ENCODE measurements around the gene MYCN. TPM values are rescaled to one million over a fixed set of nuclear protein-coding genes. Genes with fewer than 3 reads are reported as not detected.
"Not testable (repeated sequence)": the region's sequence is repeated elsewhere in the genome, so short reads cannot be mapped to it uniquely, and the experiment has no call there.

The MYCN gene
- total RNA-seq, 6 donors from 2014 or later, result 0.20 to 0.67 (median 0.52) TPM; not detected in 3

DNA sequence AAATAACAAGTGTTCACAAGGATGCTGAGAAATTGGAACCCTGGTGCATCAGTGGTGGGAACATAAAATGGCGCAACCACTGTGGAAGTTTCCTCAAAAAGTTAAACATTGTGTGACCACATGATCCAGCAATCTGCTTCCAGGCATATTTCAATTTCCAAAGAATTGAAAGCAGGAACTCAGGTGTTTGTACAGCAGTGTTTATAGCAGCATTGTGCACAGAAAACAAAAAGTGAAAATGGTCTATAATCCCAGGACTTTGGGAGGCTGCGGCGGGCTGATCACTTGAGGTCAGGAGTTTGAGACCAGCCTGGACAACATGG, 38.6 kb upstream of the MYCN start:
- ATAC-seq (ENCODE audit: low FRiP score in 2 of 2) (no peak), DNase-seq (no peak)
- Histone ChIP-seq H3K27ac (no peak overlapping the region), H3K4me1 (no peaks in the 10 kb centered on the region), H3K4me3 (no peak overlapping the region), H3K27me3 (no peaks in the 10 kb centered on the region), H3K36me3 (no peaks in the 10 kb centered on the region), H3K9me3 (peaks cover 4 to 9% (median 6%) of the 10 kb centered on the region in 4 donors)
- TF ChIP-seq, protein P1, sequence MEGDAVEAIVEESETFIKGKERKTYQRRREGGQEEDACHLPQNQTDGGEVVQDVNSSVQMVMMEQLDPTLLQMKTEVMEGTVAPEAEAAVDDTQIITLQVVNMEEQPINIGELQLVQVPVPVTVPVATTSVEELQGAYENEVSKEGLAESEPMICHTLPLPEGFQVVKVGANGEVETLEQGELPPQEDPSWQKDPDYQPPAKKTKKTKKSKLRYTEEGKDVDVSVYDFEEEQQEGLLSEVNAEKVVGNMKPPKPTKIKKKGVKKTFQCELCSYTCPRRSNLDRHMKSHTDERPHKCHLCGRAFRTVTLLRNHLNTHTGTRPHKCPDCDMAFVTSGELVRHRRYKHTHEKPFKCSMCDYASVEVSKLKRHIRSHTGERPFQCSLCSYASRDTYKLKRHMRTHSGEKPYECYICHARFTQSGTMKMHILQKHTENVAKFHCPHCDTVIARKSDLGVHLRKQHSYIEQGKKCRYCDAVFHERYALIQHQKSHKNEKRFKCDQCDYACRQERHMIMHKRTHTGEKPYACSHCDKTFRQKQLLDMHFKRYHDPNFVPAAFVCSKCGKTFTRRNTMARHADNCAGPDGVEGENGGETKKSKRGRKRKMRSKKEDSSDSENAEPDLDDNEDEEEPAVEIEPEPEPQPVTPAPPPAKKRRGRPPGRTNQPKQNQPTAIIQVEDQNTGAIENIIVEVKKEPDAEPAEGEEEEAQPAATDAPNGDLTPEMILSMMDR (IDR thresholded peaks at IDR 0.05), result no peak
- TF ChIP-seq EP300 (IDR thresholded peaks at IDR 0.05) (no peak), POLR2A (IDR thresholded peaks at IDR 0.05) (no peak), POLR2AphosphoS5 (IDR thresholded peaks at IDR 0.05) (no peak)
- WGBS, 2 donors, result 65 to 80% methylated on average over 3 of the region's 3 CpGs

- WGBS, 2 donors, result 85 to 95% methylated on average over 3 of the region's 3 CpGs
- H3K27me3 ChIP-seq; ATAC-seq (ENCODE audit: low FRiP score in 2 of 2): not testable (repeated sequence)
Observed at GRCh38 chr2:15903910-15904309, 36.4 kb upstream of the MYCN start.

DNA sequence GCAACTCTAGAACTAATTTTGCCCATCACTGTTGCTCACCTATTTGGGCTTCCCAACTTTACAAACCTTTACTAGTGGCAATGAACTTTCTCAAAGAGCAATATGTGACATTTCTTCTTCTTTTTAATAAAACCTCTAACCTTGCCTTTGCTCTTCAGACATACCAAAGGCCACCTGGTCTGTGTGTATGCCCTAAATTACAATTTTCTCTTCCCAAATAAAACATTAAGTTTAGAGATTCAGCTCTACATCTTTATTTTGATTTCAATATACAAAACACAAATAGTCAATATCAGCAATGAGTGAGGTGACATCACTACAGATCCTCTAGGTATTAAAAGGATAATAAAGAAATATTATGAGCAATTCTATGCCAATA, 35.1 kb upstream of the MYCN start:
- H3K4me3 ChIP-seq, result no peak overlapping the region
- H3K27me3 ChIP-seq, result no peaks in the 10 kb centered on the region
- H3K9me3 ChIP-seq, result no peaks in the 10 kb centered on the region
- TF ChIP-seq POLR2A (IDR thresholded peaks at IDR 0.05), result no peak
- no peak for TF ChIP-seq EP300 (IDR thresholded peaks at IDR 0.05)
- no peak for TF ChIP-seq POLR2AphosphoS5 (IDR thresholded peaks at IDR 0.05)
- TF ChIP-seq, protein P1 (IDR thresholded peaks at IDR 0.05), result no peak
- no peaks in the 10 kb centered on the region for H3K4me1 ChIP-seq
- no peak for DNase-seq
- no peaks in the 10 kb centered on the region for H3K36me3 ChIP-seq
- ATAC-seq (ENCODE audit: low FRiP score in 2 of 2), result no peak
- H3K27ac ChIP-seq, result no peak overlapping the region

More at GRCh38 chr2:15903910-15904309, 36.4 kb upstream of the MYCN start:
- H3K36me3 ChIP-seq, H3K4me1 ChIP-seq, DNase-seq, H3K9me3 ChIP-seq, H3K27ac ChIP-seq, H3K4me3 ChIP-seq: not testable (repeated sequence)

DNA sequence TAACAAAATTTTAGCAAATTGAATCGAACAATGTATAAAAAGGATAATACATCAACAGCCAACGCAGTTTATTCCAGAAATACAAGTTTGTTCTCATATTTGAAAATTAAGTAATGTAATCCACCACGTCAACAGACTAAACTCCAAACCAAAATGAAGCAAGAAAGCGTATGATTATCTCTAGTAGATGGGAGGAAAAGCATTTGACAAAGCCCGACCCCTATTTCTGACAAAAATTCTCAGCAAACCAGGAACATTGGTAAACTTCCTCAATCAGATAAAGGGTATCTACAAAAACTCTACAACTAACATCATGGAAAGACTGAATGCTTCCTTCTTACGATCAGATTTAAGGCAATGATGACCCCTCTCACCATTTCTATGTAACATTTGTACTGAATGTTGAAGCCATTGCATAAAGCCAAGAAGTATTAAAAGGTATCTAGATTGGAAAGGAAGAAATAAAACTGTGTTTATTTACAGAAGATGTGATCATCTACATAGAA, 34.3 kb upstream of the MYCN start:
- no peak for ATAC-seq (ENCODE audit: low FRiP score in 2 of 2)
- Histone ChIP-seq H3K9me3 (no peaks in the 10 kb centered on the region), H3K27me3 (no peaks in the 10 kb centered on the region), H3K27ac (no peak overlapping the region), H3K4me1 (no peaks in the 10 kb centered on the region), H3K36me3 (no peaks in the 10 kb centered on the region), H3K4me3 (no peak overlapping the region)
- WGBS, 2 donors, result 79 to 87% methylated on average over 6 of the region's 6 CpGs
- TF ChIP-seq, protein P1 (IDR thresholded peaks at IDR 0.05), result no peak
- no peak for DNase-seq

DNA sequence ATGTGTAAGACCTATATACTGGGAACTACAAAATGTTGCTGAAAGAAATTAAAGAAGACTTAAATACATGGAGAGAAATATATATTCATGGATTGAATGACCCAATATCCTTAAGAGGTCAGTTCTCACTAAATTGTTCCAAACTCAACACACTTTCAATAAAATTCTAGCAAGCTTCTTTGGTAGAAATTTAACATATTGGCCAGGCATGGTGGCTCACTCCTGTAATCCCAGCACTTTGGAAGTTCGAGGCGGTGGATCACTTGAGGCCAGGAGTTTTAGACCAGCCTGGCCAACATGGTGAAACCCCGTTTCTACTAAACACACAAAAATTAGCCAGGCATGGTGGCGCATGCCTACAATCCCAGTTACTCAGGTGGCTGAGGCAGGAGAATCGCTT, 33.6 kb upstream of the MYCN start:
- DNase-seq (no peak), ATAC-seq (ENCODE audit: low FRiP score in 2 of 2) (no peak)
- 88 to 93% methylated on average over 5 of the region's 5 CpGs for WGBS, 2 donors
- Histone ChIP-seq H3K27me3 (no peaks in the 10 kb centered on the region), H3K27ac (no peak overlapping the region), H3K4me3 (no peak overlapping the region), H3K4me1 (peaks cover 0 to 4% (median 1%) of the 10 kb centered on the region in 4 donors), H3K9me3 (no peaks in the 10 kb centered on the region), H3K36me3 (no peaks in the 10 kb centered on the region)
- TF ChIP-seq, protein P1 (IDR thresholded peaks at IDR 0.05), result no peak
- TF ChIP-seq POLR2A (IDR thresholded peaks at IDR 0.05) (no peak), EP300 (IDR thresholded peaks at IDR 0.05) (no peak), POLR2AphosphoS5 (IDR thresholded peaks at IDR 0.05) (no peak)
